Endothelial cell of umbilical vein (primary cell): Measurements from ENCODE around the gene GPR22. TPM values are rescaled to one million over a fixed set of nuclear protein-coding genes. Genes with fewer than 3 reads are reported as not detected.

Experiments used
- BruUV-seq: library from RNA; stranded (reverse); fragments of 400-500 nt; replicated peaks from 2 replicates; lab custom pipeline; 2021; lab: Mats Ljungman, UMichigan
- CTCF ChIA-PET: fragments of 300-600, 350-600 bp; sonication (Branson Sonifier 250); formaldehyde crosslinking; loops from one replicate; lab custom pipeline; 2021; ENCODE audit warnings: antibody characterized with exemption, inconsistent platforms; lab: Charles Lee
- POLR2A ChIA-PET: fragments of 300-600, 350-600 bp; sonication (Branson Sonifier 250); formaldehyde crosslinking; loops from one replicate; lab custom pipeline; 2021; ENCODE audit warnings: antibody characterized with exemption, inconsistent platforms; lab: Charles Lee
- DNase-seq: peaks from one replicate; pipeline ENCODE4 v3.0.0-alpha.2; 2011; ENCODE audit warnings: low read depth, low spot score
- FAIRE-seq: peaks from 2 replicates; lab custom pipeline; 2011; peaks lifted over from hg19 to GRCh38; lab: Jason Lieb, UNC
- H2AFZ ChIP-seq: 2 replicates; pipeline ENCODE4 v1.6.0; 2012; ENCODE audit warnings: low read depth, low read length, control low read depth, inconsistent platforms
- H3K27ac ChIP-seq: 2 replicates; pipeline ENCODE4 v1.5.1; 2011; ENCODE audit warnings: low read depth, mild to moderate bottlenecking, control low read depth, low read length, moderate library complexity; ENCODE audit not compliant: insufficient read depth
- H3K27me3 ChIP-seq, 2 experiments: 2 replicates each; pipeline versions ENCODE4 v1.6.0 to v1.6.1; 2011; ENCODE audit warnings: low read length in 2 of 2, mixed read lengths in 1 of 2; ENCODE audit not compliant: control insufficient read depth in 2 of 2, insufficient read depth in 2 of 2
- H3K36me3 ChIP-seq, 2 experiments: 2 replicates in 1 of 2; 3 replicates in 1 of 2; pipeline ENCODE4 v1.5.1; 2011; ENCODE audit warnings: low read length in 2 of 2, mild to moderate bottlenecking in 1 of 2, moderate library complexity in 1 of 2; ENCODE audit not compliant: control insufficient read depth in 2 of 2, insufficient read depth in 2 of 2; ENCODE audit errors: extremely low read depth in 1 of 2
- H3K4me1 ChIP-seq: 3 replicates; pipeline ENCODE4 v1.5.1; 2011; ENCODE audit warnings: mild to moderate bottlenecking, low read length; ENCODE audit not compliant: control insufficient read depth, insufficient read depth; ENCODE audit errors: extremely low read depth
- H3K4me2 ChIP-seq: 2 replicates; pipeline ENCODE4 v1.6.1; 2011; ENCODE audit warnings: low read length, control low read depth, mixed read lengths; ENCODE audit not compliant: insufficient read depth
- H3K4me3 ChIP-seq, 3 experiments: fragments of 200-600 bp in 1 of 3; sonication (generic), shearing (Covaris generic) in 1 of 3; replicated peaks in 1 of 3; 2 replicates each; pipeline ENCODE4 v1.5.1; 2011 to 2016; ENCODE audit warnings: control low read depth in 3 of 3, low read length in 3 of 3, mild to moderate bottlenecking in 2 of 3, inconsistent platforms in 1 of 3, low read depth in 1 of 3, moderate library complexity in 1 of 3; ENCODE audit not compliant: insufficient read depth in 1 of 3
- H3K79me2 ChIP-seq: 2 replicates; pipeline ENCODE4 v1.6.0; 2012; ENCODE audit warnings: low read length, inconsistent platforms; ENCODE audit not compliant: control insufficient read depth, insufficient read depth
- H3K9ac ChIP-seq: replicated peaks from 2 replicates; pipeline ENCODE3; 2011; ENCODE audit warnings: low read length, control low read depth; ENCODE audit not compliant: insufficient read depth; ENCODE audit errors: extremely low read depth
- H3K9me1 ChIP-seq: replicated peaks from 3 replicates; pipeline ENCODE4 v1.6.0; 2011; ENCODE audit warnings: mild to moderate bottlenecking, low read length; ENCODE audit not compliant: control insufficient read depth, insufficient read depth; ENCODE audit errors: extremely low read depth
- H3K9me3 ChIP-seq: replicated peaks from 2 replicates; pipeline ENCODE4 v1.5.1; 2012; ENCODE audit warnings: low read length, inconsistent platforms; ENCODE audit not compliant: control insufficient read depth, insufficient read depth
- H4K20me1 ChIP-seq: replicated peaks from 2 replicates; pipeline ENCODE3; 2011; ENCODE audit warnings: mild to moderate bottlenecking, low read length; ENCODE audit not compliant: control insufficient read depth, insufficient read depth; ENCODE audit errors: extremely low read depth
- CTCF ChIP-seq, 2 donors: IDR thresholded peaks; 1 replicate in 1 of 2; 2 replicates in 1 of 2; pipeline ENCODE4 v1.5.1; 2011; ENCODE audit warnings: low read length in 2 of 2, mild to moderate bottlenecking in 2 of 2, moderate library complexity in 2 of 2, control low read depth in 1 of 2, inconsistent platforms in 1 of 2, low read depth in 1 of 2; ENCODE audit not compliant: insufficient read depth in 1 of 2; ENCODE audit errors: extremely low read depth in 1 of 2
- EZH2 ChIP-seq: IDR thresholded peaks from 2 replicates; pipeline ENCODE4 v1.6.1; 2012; ENCODE audit warnings: borderline replicate concordance, low read depth, mild to moderate bottlenecking, moderate library complexity, low read length, inconsistent platforms; ENCODE audit not compliant: severe bottlenecking
- FOS ChIP-seq: IDR thresholded peaks from 2 replicates; pipeline ENCODE4 v1.6.1; 2011; ENCODE audit warnings: mild to moderate bottlenecking, low read length, moderate library complexity, borderline replicate concordance; ENCODE audit not compliant: insufficient read depth
- GATA2 ChIP-seq: IDR thresholded peaks from 2 replicates; pipeline ENCODE4 v1.7.0; 2011; ENCODE audit warnings: low read depth, mild to moderate bottlenecking, moderate library complexity, mixed read lengths, low read length; ENCODE audit not compliant: insufficient read length, insufficient read depth
- JUN ChIP-seq: IDR thresholded peaks from 2 replicates; pipeline ENCODE4 v1.6.1; 2011; ENCODE audit warnings: borderline replicate concordance, low read depth; ENCODE audit not compliant: insufficient read length, insufficient read depth
- MAX ChIP-seq: IDR thresholded peaks from 2 replicates; pipeline ENCODE4 v1.6.1; 2011; ENCODE audit not compliant: insufficient read depth, insufficient read length
- MYC ChIP-seq: IDR thresholded peaks from one replicate; pipeline ENCODE4 v1.6.1; 2011; ENCODE audit warnings: mild to moderate bottlenecking, low read depth, low read length
- POLR2A ChIP-seq: IDR thresholded peaks from 2 replicates; pipeline ENCODE4 v1.6.1; 2012; ENCODE audit warnings: low read depth, mild to moderate bottlenecking, control low read depth, low read length
- POLR2AphosphoS5 ChIP-seq: IDR thresholded peaks from 2 replicates; pipeline ENCODE4 v1.6.1; 2012; ENCODE audit warnings: low read depth, mild to moderate bottlenecking, control low read depth, low read length, moderate library complexity; ENCODE audit not compliant: insufficient read depth
- dilution Hi-C: fragments of 300-500 bp; cut with MboI; formaldehyde crosslinking; loops from one replicate; pipeline ENCODE4 v1.15.0; 2019; ENCODE audit warnings: low sequenced_read_pairs; ENCODE audit not compliant: extremely low pct_ligation_motif_present
- intact Hi-C: fragments of 100-400 bp; cut with micrococcal nuclease; formaldehyde crosslinking; loops from one replicate; pipeline ENCODE4 v1.10.0; 2022
- polyA plus RNA-seq, 4 experiments: library from polyadenylated mRNA; depleted of rRNA in 3 of 4; stranded (reverse) in 3 of 4; unstranded in 1 of 4; fragments of >200 nt; gene quantifications; 2 replicates each; pipeline versions ENCODE4 v1.2.1 to v1.2.3, GENCODE V29; 2011 to 2012; ENCODE audit warnings: missing spikeins in 1 of 4
- total RNA-seq: library from RNA; stranded (reverse); gene quantifications from 2 replicates; pipeline ENCODE4 v1.2.3, GENCODE V29; 2021

Gene GPR22
- total and polyA plus RNA-seq, 2 donors (not counting 3 experiments of a cell fraction or from before 2014, with no cell fraction given), result not detected

- BruUV-seq, result no TSS peak
- TF ChIP-seq CTCF (IDR thresholded peaks at IDR 0.05; ENCODE audit: extremely low read depth in 1 of 2, insufficient read depth in 1 of 2, low read depth in 1 of 2, low read length in 2 of 2) (no peak), FOS (no peak), EZH2 (no peak), POLR2AphosphoS5 (no peak), JUN (no peak)
- Histone ChIP-seq H3K36me3 (no peaks in the 10 kb centered on the region), H3K9me1 (peaks cover 3% of the 10 kb centered on the region), H3K79me2 (no peaks in the 10 kb centered on the region), H3K27ac (no peak overlapping the region), H4K20me1 (no peaks in the 10 kb centered on the region), H3K4me1 (no peaks in the 10 kb centered on the region), H3K27me3 (no peaks in the 10 kb centered on the region), H3K9me3 (no peaks in the 10 kb centered on the region), H3K4me2 (no peak overlapping the region), H2AFZ (no peak overlapping the region), H3K9ac (no peak overlapping the region), H3K4me3 (no peak overlapping the region)
- FAIRE-seq (no peak), DNase-seq (no peak)
- CTCF ChIA-PET, result interaction anchor here (0.8 to 1.0 kb wide), 2 partner anchors 17 to 56 kb away, joined by 3 read pairs; no protein-coding TSS in a partner anchor
- POLR2A ChIA-PET, result no interaction called here
- intact Hi-C loops (no loop called here), dilution Hi-C loops (no loop called here)
Measured at GRCh38 chr7:107428642-107429041, 41.2 kb upstream of the GPR22 start.

GRCh38 chr7:107430057-107430456 lies 39.8 kb upstream of the GPR22 start:
- H3K4me3 ChIP-seq, result no peak overlapping the region
- H3K36me3 ChIP-seq, result no peaks in the 10 kb centered on the region
- DNase-seq (no peak), FAIRE-seq (no peak)
- no peak overlapping the region for H3K27ac ChIP-seq
- ChIA-PET CTCF (no interaction called here), POLR2A (no interaction called here)
- no peaks in the 10 kb centered on the region for H3K9me3 ChIP-seq
- no peak overlapping the region for H3K9ac ChIP-seq
- H3K4me2 ChIP-seq, result no peak overlapping the region
- H3K79me2 ChIP-seq, result no peaks in the 10 kb centered on the region
- no peaks in the 10 kb centered on the region for H4K20me1 ChIP-seq
- TF ChIP-seq MYC (no peak), GATA2 (no peak), CTCF (IDR thresholded peaks at IDR 0.05; ENCODE audit: extremely low read depth in 1 of 2, insufficient read depth in 1 of 2, low read depth in 1 of 2, low read length in 2 of 2) (no peak), JUN (no peak), EZH2 (no peak), POLR2AphosphoS5 (no peak), MAX (no peak), FOS (no peak), POLR2A (no peak)
- no peaks in the 10 kb centered on the region for H3K27me3 ChIP-seq
- intact Hi-C loops (no loop called here), dilution Hi-C loops (no loop called here)
- no peak overlapping the region for H2AFZ ChIP-seq
- no peaks in the 10 kb centered on the region for H3K4me1 ChIP-seq
- H3K9me1 ChIP-seq, result peaks cover 3% of the 10 kb centered on the region
- no TSS peak for BruUV-seq
